GM18517 (cell line): ENCODE data around the gene KRTAP26-1.

Source experiments
- ATAC-seq: cut with Tn5 transposase; IDR thresholded peaks from one replicate; pipeline ENCODE4 v1.9.1; 2021; ENCODE audit warnings: mild to moderate bottlenecking, moderate library complexity; ENCODE audit not compliant: unreplicated experiment

The KRTAP26-1 gene

GRCh38 chr21:30271611-30272010 lies 48.5 kb downstream of the KRTAP26-1 start:
- ATAC-seq = no peak

GRCh38 chr21:30271156-30271555 lies 49.0 kb downstream of the KRTAP26-1 start:
- ATAC-seq = no peak

GRCh38 chr21:30269803-30270530 lies 50.1 kb downstream of the KRTAP26-1 start:
- no peak for ATAC-seq
